ENCODE data around the gene ARPC5. TPM values are rescaled to one million over a fixed set of nuclear protein-coding genes. Genes with fewer than 3 reads are reported as not detected.

ARPC5 gene
- total RNA-seq, 3 donors from 2014 or later (not counting 1 experiment from before 2014, with no cell fraction given), result 103 to 120 (median 113) TPM

DNA sequence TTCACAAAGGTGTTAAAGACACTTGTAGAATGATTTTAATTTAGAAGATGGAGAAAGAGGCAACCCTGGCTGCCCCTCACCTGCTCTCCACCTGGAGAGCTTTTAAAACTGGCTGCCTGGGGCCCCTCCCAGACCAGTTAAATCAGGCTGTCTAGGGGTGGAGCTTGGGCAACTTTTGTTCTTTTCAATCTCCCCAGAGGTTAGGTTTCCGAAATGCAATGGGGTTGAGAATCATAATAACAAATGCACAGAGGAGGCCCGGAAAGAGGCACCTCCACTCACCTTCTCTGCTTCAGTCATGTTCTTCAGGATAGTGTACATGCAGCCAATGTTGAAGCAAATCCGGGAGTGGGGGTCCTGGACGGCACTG, 45.7 kb downstream of the ARPC5 start:
- 71% methylated on average over 4 of the region's 4 CpGs for WGBS (ENCODE audit: insufficient coverage)

DNA sequence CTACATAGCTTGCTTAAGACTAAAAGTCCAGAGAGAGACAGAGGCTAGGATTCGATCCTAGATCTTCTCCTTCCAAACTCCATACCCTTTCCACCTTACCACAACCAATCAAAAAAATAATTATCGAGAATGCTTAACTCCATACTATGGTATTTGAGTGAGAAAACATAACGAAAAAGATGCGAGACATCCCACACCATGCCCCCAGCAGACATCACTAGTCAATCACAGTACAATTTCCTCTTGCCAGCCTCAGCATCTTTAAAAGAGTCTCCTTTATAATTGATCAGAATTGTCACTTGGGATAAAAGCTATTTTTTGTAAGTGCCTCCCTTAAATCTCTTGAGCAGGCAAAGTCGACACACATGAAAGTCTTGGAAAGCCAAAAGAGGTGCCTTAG, 46.2 kb downstream of the ARPC5 start:
- H3K27me3 Mint-ChIP-seq (ENCODE audit: low read depth in 2 of 2), result peaks cover 9 to 10% of the 10 kb centered on the region in 2 donors
- intact Hi-C loops (cut with micrococcal nuclease), result no loop called here
- H3K36me3 Mint-ChIP-seq, result no peaks in the 10 kb centered on the region
- H3K36me3 ChIP-seq (ENCODE audit: control insufficient read depth, insufficient read depth, low read length), result no peaks in the 10 kb centered on the region
- ATAC-seq (no peak), DNase-seq (no peak)
- H3K4me1 Mint-ChIP-seq, result peaks cover 0 to 5% of the 10 kb centered on the region in 2 donors
- peaks cover 30% of the 10 kb centered on the region for H3K4me1 ChIP-seq (ENCODE audit: control insufficient read depth, insufficient read depth, low read length)
- no peak overlapping the region for H3K27ac Mint-ChIP-seq
- no peak overlapping the region for H3K4me3 Mint-ChIP-seq
- H3K27me3 ChIP-seq (ENCODE audit: control insufficient read depth, insufficient read depth, low read length), result no peaks in the 10 kb centered on the region
- no peaks in the 10 kb centered on the region for H3K9me3 ChIP-seq (ENCODE audit: control insufficient read depth, insufficient read depth, low read length)
- no peaks in the 10 kb centered on the region for H3K9me3 Mint-ChIP-seq
- peak overlapping the region; percentile 70 for H3K27ac ChIP-seq (ENCODE audit: low read length)
- 91% methylated on average over 5 of the region's 5 CpGs for WGBS (ENCODE audit: insufficient coverage)
- no peak for TF ChIP-seq CTCF (IDR thresholded peaks at IDR 0.05)
- no peak overlapping the region for H3K4me3 ChIP-seq (ENCODE audit: low read length)

More for the DNA sequence above, 45.7 kb downstream of the ARPC5 start:
- H3K27me3 Mint-ChIP-seq (ENCODE audit: low read depth in 2 of 2), result peaks cover 9 to 10% of the 10 kb centered on the region in 2 donors
- Histone ChIP-seq H3K9me3 (ENCODE audit: control insufficient read depth, insufficient read depth, low read length) (no peaks in the 10 kb centered on the region), H3K4me1 (ENCODE audit: control insufficient read depth, insufficient read depth, low read length) (peaks cover 30% of the 10 kb centered on the region), H3K36me3 (ENCODE audit: control insufficient read depth, insufficient read depth, low read length) (no peaks in the 10 kb centered on the region), H3K27ac (ENCODE audit: low read length) (peak overlapping the region; percentile 70), H3K27me3 (ENCODE audit: control insufficient read depth, insufficient read depth, low read length) (no peaks in the 10 kb centered on the region), H3K4me3 (ENCODE audit: low read length) (peak overlapping the region; percentile 13)
- peaks cover 0 to 5% of the 10 kb centered on the region in 2 donors for H3K4me1 Mint-ChIP-seq
- no peak overlapping the region for H3K27ac Mint-ChIP-seq
- no peaks in the 10 kb centered on the region for H3K36me3 Mint-ChIP-seq
- ATAC-seq (no peak), DNase-seq (no peak)
- intact Hi-C loops (cut with micrococcal nuclease), result no loop called here
- H3K4me3 Mint-ChIP-seq, result no peak overlapping the region
- TF ChIP-seq CTCF (IDR thresholded peaks at IDR 0.05), result no peak
- no peaks in the 10 kb centered on the region for H3K9me3 Mint-ChIP-seq

GRCh38 chr1:183588827-183589226, 46.8 kb downstream of the ARPC5 start:
- Mint-ChIP-seq H3K4me3 (no peak overlapping the region), H3K27ac (no peak overlapping the region), H3K27me3 (ENCODE audit: low read depth in 2 of 2) (peaks cover 9 to 10% of the 10 kb centered on the region in 2 donors), H3K4me1 (peaks cover 0 to 5% of the 10 kb centered on the region in 2 donors), H3K9me3 (no peaks in the 10 kb centered on the region), H3K36me3 (no peaks in the 10 kb centered on the region)
- no peak for TF ChIP-seq CTCF (IDR thresholded peaks at IDR 0.05)
- Histone ChIP-seq H3K27ac (ENCODE audit: low read length) (peak overlapping the region; percentile 34), H3K4me3 (ENCODE audit: low read length) (no peak overlapping the region), H3K36me3 (ENCODE audit: control insufficient read depth, insufficient read depth, low read length) (no peaks in the 10 kb centered on the region), H3K4me1 (ENCODE audit: control insufficient read depth, insufficient read depth, low read length) (peaks cover 27% of the 10 kb centered on the region), H3K27me3 (ENCODE audit: control insufficient read depth, insufficient read depth, low read length) (no peaks in the 10 kb centered on the region), H3K9me3 (ENCODE audit: control insufficient read depth, insufficient read depth, low read length) (no peaks in the 10 kb centered on the region)
- DNase-seq (no peak), ATAC-seq (no peak)
- intact Hi-C loops (cut with micrococcal nuclease), result no loop called here

DNA sequence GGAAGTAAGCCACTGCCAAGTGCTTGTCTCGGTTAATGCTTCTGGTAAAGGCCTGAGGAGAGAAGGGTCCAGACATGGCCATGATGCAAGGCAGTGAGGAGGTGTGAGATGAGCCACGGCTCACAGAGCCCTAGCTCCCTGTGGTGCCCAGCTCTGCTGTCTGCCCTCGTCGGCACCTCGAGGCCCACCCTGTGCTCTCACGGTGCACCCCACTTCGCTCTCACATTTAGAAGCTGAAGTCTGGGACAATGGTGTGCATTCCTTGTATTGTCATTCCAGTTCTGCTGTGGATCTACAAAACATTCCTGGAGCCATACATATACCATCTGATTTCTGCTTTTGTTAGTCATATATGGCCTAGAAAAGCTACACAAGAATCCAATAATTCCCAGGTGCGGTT, 48.7 kb downstream of the ARPC5 start:
- Mint-ChIP-seq H3K4me3 (no peak overlapping the region), H3K9me3 (no peaks in the 10 kb centered on the region), H3K27ac (no peak overlapping the region), H3K36me3 (no peaks in the 10 kb centered on the region), H3K27me3 (ENCODE audit: low read depth in 2 of 2) (no peaks in the 10 kb centered on the region), H3K4me1 (peaks cover 0 to 5% of the 10 kb centered on the region in 2 donors)
- no peaks in the 10 kb centered on the region for H3K27me3 ChIP-seq (ENCODE audit: control insufficient read depth, insufficient read depth, low read length)
- no peak for ATAC-seq
- H3K4me1 ChIP-seq (ENCODE audit: control insufficient read depth, insufficient read depth, low read length), result peaks cover 24% of the 10 kb centered on the region
- DNase-seq, result no peak
- H3K9me3 ChIP-seq (ENCODE audit: control insufficient read depth, insufficient read depth, low read length), result no peaks in the 10 kb centered on the region
- WGBS (ENCODE audit: insufficient coverage), result 93% methylated on average over 8 of the region's 8 CpGs
- H3K36me3 ChIP-seq (ENCODE audit: control insufficient read depth, insufficient read depth, low read length), result no peaks in the 10 kb centered on the region
- H3K27ac ChIP-seq (ENCODE audit: low read length), result no peak overlapping the region
- intact Hi-C loops (cut with micrococcal nuclease), result no loop called here
- no peak for TF ChIP-seq CTCF (IDR thresholded peaks at IDR 0.05)
- no peak overlapping the region for H3K4me3 ChIP-seq (ENCODE audit: low read length)

Data from natural killer cell (primary cell).